Measurements from ENCODE around the gene CLEC3B. TPM values are rescaled to one million over a fixed set of nuclear protein-coding genes. Genes with fewer than 3 reads are reported as not detected.

Gene CLEC3B
- polyA plus RNA-seq, 12 donors: 62.2 to 191 (median 99.2) TPM; not detected in 1

Other genes with a start within 250 kb of the CLEC3B start
- 10 to 100 TPM in 10 of 12 donors, 1 to 10 TPM in 1, not detected in 1; 8.5 to 15.9 (median 13.1) TPM for gene TMEM42, start 164.4 kb upstream of the CLEC3B start, polyA plus RNA-seq (ENCODE audit: insufficient read length in 12 of 12)
- gene TGM4, start 151.7 kb upstream of the CLEC3B start, polyA plus RNA-seq (ENCODE audit: insufficient read length in 12 of 12): under 1 TPM in 3 of 12 donors, not detected in 9; 0.05 to 0.18 (median 0.07) TPM
- 10 to 100 TPM in 11 of 12 donors, not detected in 1; 38.6 to 62.5 (median 50.4) TPM for gene ZDHHC3, start 50.1 kb upstream of the CLEC3B start, polyA plus RNA-seq (ENCODE audit: insufficient read length in 12 of 12)
- 10 to 100 TPM in 11 of 12 donors, not detected in 1; 32.3 to 85.6 (median 39.2) TPM for gene EXOSC7, start 50.1 kb upstream of the CLEC3B start, polyA plus RNA-seq (ENCODE audit: insufficient read length in 12 of 12)
- gene CDCP1, start 120.1 kb downstream of the CLEC3B start, polyA plus RNA-seq (ENCODE audit: insufficient read length in 12 of 12): 1 to 10 TPM in 3 of 12 donors, under 1 TPM in 7, not detected in 2; 0.15 to 7.5 (median 0.48) TPM
- 1 to 10 TPM in 10 of 12 donors, under 1 TPM in 1, not detected in 1; 0.98 to 9.4 (median 1.9) TPM for gene TMEM158, start 200.0 kb downstream of the CLEC3B start, polyA plus RNA-seq (ENCODE audit: insufficient read length in 12 of 12)